Activated T-cell treated with anti-CD3 and anti-CD28 coated beads, Interleukin-2, amount 50 U/mL, for 24 hours (primary cell): ENCODE data around the gene PLEKHG7.
A peak's percentile ranks its signal among the peaks of the same experiment; 100 is the strongest.
"Not testable (repeated sequence)": the region's sequence is repeated elsewhere in the genome, so short reads cannot be mapped to it uniquely, and the experiment has no call there.

Experiments
- DNase-seq: peaks from one replicate; pipeline ENCODE4 v3.0.0-alpha.2; 2020
- H3K27ac Mint-ChIP-seq: 2 replicates; pipeline ENCODE4 v1.8.0; 2020; ENCODE audit warnings: mild to moderate bottlenecking, mixed read lengths
- H3K27me3 Mint-ChIP-seq: 2 replicates; pipeline ENCODE4 v1.8.0; 2020; ENCODE audit warnings: mixed read lengths
- H3K36me3 Mint-ChIP-seq: 2 replicates; pipeline ENCODE4 v1.8.0; 2020; ENCODE audit warnings: low read depth, mixed read lengths
- H3K4me1 Mint-ChIP-seq: 2 replicates; pipeline ENCODE4 v1.8.0; 2020; ENCODE audit warnings: low read depth, mixed read lengths
- H3K4me3 Mint-ChIP-seq: 2 replicates; pipeline ENCODE4 v1.8.0; 2020; ENCODE audit warnings: mild to moderate bottlenecking, moderate library complexity, mixed read lengths
- H3K9me3 Mint-ChIP-seq: 2 replicates; pipeline ENCODE4 v1.8.0; 2020; ENCODE audit warnings: mixed read lengths

Gene PLEKHG7

DNA sequence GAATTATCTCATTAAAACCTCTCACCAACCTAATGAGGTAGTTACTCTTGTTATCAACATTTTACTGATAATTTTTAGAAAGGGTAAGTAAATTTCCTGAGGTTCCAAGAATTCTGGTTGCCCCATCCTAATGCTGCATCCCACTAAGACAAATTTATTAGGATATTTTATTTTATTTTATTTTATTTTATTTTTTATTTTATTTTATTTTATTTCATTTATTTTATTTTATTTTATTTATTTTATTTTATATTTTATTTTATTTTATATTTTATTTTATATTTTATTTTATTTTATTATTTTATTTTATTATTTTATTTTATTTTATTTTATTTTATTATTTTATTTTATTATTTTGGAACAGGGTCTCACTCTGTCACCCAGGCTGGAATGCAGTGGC is 46.9 kb downstream of the PLEKHG7 start:
- H3K27ac Mint-ChIP-seq, DNase-seq, H3K4me3 Mint-ChIP-seq, H3K36me3 Mint-ChIP-seq, H3K27me3 Mint-ChIP-seq, H3K4me1 Mint-ChIP-seq, H3K9me3 Mint-ChIP-seq: not testable (repeated sequence)

DNA sequence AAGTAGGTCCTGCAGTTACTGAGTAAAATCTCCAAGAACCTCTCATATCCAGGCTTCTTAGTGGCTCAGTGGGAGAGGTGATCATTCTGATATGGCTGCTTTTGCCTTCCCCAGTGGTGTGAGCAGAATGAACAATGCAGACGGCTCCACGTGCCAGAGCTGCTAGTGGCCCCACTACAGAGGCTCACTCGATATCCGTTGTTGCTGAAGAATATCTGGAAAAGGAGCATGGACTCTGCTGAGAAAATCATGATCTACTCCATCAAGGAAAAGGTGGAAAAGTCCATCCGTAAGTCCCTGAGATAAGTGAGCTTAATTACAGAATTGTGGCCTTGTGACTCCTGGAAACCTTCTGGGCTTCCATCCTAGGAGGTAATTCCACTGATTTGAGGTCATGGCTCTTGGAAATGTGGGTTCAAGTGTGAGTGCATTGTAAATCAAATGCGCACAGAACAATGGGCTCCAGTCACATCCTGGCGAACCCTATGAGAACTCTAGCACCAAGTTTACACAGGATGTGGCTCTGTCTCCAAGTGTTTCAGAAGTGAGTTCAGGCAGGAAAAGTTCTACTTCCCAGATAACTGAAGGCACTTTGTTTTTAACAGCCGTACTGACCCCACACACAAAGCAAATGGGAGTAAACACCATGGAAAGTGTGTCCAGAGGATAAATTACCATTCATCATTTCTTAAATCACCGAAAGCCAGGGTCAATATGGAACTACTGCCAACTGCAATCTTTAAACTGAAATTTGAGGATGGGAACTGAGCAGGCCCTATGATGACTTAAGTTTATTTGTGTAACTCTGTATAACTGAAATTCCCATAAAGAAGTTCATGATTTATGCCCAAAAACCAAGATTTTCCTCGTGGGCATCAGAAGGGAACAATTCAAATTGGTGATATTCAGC is 51.4 kb downstream of the PLEKHG7 start:
- Mint-ChIP-seq H3K36me3 (no peaks in the 10 kb centered on the region), H3K27me3 (peaks cover 8% of the 10 kb centered on the region), H3K4me3 (no peak overlapping the region), H3K4me1 (peaks cover 2% of the 10 kb centered on the region), H3K9me3 (no peaks in the 10 kb centered on the region), H3K27ac (no peak overlapping the region)
- no peak for DNase-seq

DNA sequence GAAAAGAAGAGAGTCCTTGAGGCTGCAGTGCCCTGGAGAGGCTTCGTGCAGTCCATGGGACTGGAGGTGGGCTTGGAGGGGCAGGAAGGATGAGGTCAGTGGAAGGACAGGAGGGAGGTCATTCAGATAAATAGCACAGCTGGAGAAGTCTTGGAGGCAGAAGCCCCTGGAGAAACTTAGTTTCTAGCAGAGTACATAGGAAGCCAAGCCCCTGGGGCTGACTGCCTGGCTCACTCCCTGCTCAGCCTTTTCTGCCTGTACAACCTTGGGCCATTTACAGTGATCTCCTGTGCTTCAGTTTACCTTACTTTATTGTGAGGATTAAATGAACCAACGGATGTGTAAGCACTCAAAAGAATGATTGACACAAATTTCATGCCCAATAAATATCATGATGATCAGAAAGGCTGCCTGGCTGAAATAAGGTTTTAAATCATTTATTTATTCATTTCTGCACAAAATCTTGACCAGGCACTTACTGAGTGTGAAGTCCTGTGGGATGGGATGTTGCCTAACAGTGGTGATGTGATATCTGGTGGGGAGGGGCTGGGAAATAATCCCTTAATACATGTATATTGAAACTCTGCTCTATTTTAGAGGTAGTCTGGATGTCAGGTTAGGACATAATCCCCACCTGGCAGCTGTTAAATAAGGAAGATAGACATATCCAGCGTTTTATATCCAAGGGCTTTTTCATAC is 54.3 kb downstream of the PLEKHG7 start:
- Mint-ChIP-seq H3K4me1 (peaks cover 2% of the 10 kb centered on the region), H3K9me3 (no peaks in the 10 kb centered on the region), H3K27me3 (peaks cover 8% of the 10 kb centered on the region), H3K36me3 (no peaks in the 10 kb centered on the region), H3K4me3 (no peak overlapping the region), H3K27ac (no peak overlapping the region)
- DNase-seq: no peak

DNA sequence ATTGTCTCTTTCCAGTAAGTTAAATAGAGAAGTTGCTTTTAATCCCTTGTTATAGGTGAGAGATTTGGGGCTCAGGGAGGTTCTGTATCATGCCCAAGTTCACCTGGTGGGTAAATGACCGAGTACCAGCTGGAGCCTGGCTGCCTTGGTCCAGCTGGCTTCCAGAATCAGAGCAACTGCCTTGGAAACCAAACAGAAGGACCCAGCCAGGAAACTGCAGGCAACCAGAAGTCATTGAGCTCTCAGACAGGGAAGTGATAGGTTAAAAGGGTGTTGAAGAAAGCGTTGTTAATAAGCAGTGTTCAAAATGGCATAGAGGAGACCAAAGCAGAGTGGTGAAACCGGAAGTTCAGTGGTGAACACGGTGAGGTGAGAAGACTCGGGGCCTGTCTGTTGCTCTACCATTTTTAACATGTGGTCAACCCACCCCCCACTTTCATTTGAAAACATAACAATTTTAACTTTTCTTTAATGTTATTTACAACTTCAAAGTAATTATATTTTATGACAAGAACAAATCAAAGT is 54.9 kb downstream of the PLEKHG7 start:
- peaks cover 2% of the 10 kb centered on the region for H3K4me1 Mint-ChIP-seq
- no peak overlapping the region for H3K4me3 Mint-ChIP-seq
- no peaks in the 10 kb centered on the region for H3K36me3 Mint-ChIP-seq
- H3K27me3 Mint-ChIP-seq: peaks cover 13% of the 10 kb centered on the region
- no peak for DNase-seq
- H3K9me3 Mint-ChIP-seq: no peaks in the 10 kb centered on the region
- H3K27ac Mint-ChIP-seq: no peak overlapping the region

DNA sequence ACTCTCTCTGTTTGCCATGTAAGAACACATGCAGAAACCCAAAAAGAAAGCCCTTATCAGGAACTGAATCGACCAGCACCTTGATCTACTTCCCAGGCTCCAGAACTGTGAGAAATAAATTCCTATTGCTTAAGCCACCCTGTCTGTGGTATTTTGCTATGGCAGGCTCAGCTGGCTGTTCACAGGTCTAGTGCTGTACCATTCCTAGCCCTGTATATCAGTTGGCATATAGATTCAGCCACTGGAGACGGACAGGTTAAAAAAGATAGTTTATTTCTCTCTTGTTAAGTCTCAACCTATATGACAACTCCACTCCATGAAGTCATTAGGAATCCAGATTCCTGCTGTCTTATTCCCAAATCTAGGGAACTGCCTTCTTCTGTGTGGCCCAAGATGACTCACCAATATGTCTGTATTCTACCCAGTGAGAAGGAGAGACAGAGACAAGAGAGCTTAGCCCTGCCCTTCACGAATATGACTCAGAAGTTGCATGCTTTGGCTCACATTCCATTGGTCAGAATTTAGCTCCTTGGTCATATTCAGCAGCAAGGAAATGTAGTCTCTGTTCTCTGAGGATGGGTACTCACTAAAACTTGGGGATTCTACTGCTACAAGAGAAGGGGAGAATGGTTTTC is 57.0 kb downstream of the PLEKHG7 start:
- H3K9me3 Mint-ChIP-seq: no peaks in the 10 kb centered on the region
- no peak for DNase-seq
- H3K27ac Mint-ChIP-seq: no peak overlapping the region
- no peak overlapping the region for H3K4me3 Mint-ChIP-seq
- H3K36me3 Mint-ChIP-seq: no peaks in the 10 kb centered on the region
- H3K27me3 Mint-ChIP-seq: peaks cover 18% of the 10 kb centered on the region
- H3K4me1 Mint-ChIP-seq: peaks cover 2% of the 10 kb centered on the region

DNA sequence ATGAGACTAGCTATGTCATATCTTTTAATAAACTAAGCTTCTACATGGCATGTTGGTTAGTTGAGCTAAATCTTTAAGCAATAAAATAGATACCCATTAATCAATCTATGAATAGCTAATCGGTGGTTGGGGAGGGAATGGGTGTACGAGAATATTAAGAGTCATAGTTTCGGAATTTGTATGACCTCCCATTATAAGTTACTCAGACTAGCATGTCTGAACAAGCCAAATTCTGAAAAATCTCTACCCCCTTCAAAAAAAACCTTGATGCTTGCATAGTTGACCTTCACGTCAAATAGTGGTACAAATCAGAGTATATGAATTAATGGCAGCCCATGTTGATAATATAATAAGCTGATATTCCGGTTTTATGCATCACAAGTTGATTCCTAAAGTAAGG is 60.0 kb downstream of the PLEKHG7 start:
- no peak overlapping the region for H3K4me3 Mint-ChIP-seq

DNA sequence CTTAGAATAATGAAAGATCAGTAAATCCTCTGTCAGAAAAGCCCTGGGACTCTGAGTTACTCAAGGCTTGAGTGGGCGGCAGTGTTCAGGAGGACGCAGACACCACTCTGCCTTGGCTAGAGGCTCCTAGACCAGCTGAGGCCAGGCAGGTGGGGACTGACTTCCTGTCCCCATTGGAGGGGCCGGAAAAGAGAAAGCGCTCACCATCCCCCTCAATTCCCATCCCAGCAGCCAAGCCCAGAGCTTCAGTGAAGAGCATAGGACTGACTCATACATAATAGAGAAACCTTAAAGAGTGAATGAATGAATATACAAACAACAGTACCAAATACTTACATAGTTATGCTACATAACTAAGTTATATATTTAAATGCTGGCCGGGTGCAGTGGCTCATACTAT is 62.0 kb downstream of the PLEKHG7 start:
- Mint-ChIP-seq H3K27me3 (peaks cover 10% of the 10 kb centered on the region), H3K4me1 (peaks cover 11% of the 10 kb centered on the region), H3K9me3 (no peaks in the 10 kb centered on the region), H3K27ac (no peak overlapping the region), H3K36me3 (no peaks in the 10 kb centered on the region), H3K4me3 (no peak overlapping the region)
- no peak for DNase-seq

More for the DNA sequence above, 60.0 kb downstream of the PLEKHG7 start:
- H3K4me1 Mint-ChIP-seq: no peaks in the 10 kb centered on the region
- H3K36me3 Mint-ChIP-seq: no peaks in the 10 kb centered on the region
- no peak for DNase-seq
- no peak overlapping the region for H3K27ac Mint-ChIP-seq
- H3K27me3 Mint-ChIP-seq: peaks cover 18% of the 10 kb centered on the region
- H3K9me3 Mint-ChIP-seq: no peaks in the 10 kb centered on the region

DNA sequence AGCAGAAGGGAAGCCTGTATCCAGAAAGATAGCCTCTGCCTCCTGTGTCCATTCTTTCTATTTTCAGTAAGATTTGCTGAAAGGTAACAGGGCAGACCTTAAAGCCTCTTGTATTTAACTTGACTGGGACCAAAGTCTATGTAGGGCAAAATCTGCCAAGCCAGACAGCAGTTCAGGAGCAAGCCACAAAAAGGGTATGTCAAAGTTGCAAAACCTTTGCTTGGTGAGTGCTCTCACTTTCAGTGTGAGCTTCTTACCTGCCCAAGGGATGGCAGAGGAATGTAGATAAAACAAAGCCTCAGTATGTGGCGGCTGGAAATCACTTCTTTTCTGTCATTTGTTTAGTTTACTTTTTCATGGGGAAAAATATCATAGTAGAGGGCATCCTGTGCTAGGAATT is 63.1 kb downstream of the PLEKHG7 start:
- no peak overlapping the region for H3K27ac Mint-ChIP-seq
- H3K9me3 Mint-ChIP-seq: no peaks in the 10 kb centered on the region
- H3K36me3 Mint-ChIP-seq: peaks cover 2% of the 10 kb centered on the region
- no peak for DNase-seq
- H3K4me3 Mint-ChIP-seq: no peak overlapping the region
- H3K4me1 Mint-ChIP-seq: peaks cover 19% of the 10 kb centered on the region
- peaks cover 10% of the 10 kb centered on the region for H3K27me3 Mint-ChIP-seq

DNA sequence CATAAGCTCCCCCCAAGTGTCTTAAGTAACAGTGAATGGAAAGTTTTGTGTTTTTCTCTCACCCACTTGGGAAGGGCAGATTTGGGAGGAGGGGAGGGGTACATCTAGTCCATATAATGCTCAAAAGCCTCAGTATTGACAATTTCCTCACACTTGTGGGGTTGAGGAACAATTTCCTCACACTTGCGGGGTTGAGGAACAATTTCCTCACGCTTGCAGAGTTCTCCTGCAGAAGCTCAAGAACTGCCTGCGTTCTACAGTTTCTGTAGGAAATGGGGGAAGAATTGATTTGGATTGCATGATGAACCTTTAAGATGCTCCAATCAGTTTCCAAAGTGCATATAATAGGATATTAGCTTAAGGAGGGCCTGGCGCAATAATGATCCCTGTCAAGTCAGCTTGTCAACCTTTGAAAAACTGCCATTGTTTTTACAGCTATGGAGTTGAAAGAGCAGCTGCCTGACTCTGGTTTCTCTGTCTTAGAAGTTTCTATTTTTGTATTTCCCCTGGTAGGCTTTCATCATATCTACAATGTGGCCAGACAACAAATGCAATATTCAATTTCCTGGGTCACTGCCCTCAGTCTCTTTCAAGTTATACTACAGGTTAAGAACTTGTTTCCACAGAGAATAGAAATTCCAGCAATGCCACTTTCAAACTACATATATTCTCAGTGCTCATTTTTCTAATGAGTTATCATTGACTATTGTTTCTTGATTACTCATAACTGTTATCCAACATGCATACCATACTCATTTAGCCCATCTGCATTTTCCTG is 66.5 kb downstream of the PLEKHG7 start:
- no peak for DNase-seq
- no peaks in the 10 kb centered on the region for H3K9me3 Mint-ChIP-seq
- no peaks in the 10 kb centered on the region for H3K27me3 Mint-ChIP-seq
- H3K4me1 Mint-ChIP-seq: peaks cover 24% of the 10 kb centered on the region
- H3K36me3 Mint-ChIP-seq: peaks cover 5% of the 10 kb centered on the region
- peak overlapping the region; percentile 11 for H3K27ac Mint-ChIP-seq
- H3K4me3 Mint-ChIP-seq: no peak overlapping the region

DNA sequence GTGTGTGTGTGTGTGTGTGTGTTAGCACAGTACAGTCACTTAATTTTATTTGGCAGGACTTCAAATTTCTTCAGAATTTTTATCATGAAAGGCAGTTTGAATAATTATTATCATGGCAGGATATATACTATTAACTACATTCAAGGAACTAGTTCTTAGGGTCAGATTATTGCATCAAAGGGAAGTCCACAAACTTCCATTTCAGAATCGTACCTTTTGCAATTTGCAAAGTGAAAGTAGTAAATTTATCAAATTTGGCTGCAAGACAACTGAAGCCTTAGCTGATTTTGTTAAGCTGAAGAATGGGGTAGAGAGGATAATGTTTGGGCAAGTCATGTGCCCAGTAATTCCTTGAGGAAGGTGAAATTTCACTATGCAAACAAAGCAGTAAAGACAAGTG is 68.2 kb downstream of the PLEKHG7 start:
- no peaks in the 10 kb centered on the region for H3K27me3 Mint-ChIP-seq
- no peaks in the 10 kb centered on the region for H3K9me3 Mint-ChIP-seq
- H3K4me3 Mint-ChIP-seq: no peak overlapping the region
- peaks cover 27% of the 10 kb centered on the region for H3K4me1 Mint-ChIP-seq
- no peak for DNase-seq
- no peak overlapping the region for H3K27ac Mint-ChIP-seq
- peaks cover 8% of the 10 kb centered on the region for H3K36me3 Mint-ChIP-seq

DNA sequence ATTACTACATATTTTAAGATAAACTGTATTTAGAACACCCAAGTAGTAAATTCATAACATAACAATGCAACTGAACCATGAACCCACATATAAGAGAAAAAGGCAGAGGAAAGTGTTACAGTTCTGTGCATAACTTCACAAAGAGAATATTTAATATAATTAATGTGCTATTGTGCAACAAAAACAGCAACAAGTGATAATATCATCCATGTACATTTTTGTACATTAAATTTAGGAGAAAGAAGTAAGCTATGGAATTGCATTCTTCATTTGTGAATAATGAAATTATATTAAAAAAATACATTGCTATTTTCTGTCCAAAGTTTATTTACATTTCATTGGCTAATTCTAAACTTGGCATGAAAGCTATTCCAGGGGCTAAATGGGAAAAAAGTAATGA is 72.6 kb downstream of the PLEKHG7 start:
- no peaks in the 10 kb centered on the region for H3K9me3 Mint-ChIP-seq
- H3K27me3 Mint-ChIP-seq: no peaks in the 10 kb centered on the region
- peaks cover 40% of the 10 kb centered on the region for H3K36me3 Mint-ChIP-seq
- H3K4me3 Mint-ChIP-seq: no peak overlapping the region
- no peak overlapping the region for H3K27ac Mint-ChIP-seq
- DNase-seq: no peak
- H3K4me1 Mint-ChIP-seq: peaks cover 12% of the 10 kb centered on the region

DNA sequence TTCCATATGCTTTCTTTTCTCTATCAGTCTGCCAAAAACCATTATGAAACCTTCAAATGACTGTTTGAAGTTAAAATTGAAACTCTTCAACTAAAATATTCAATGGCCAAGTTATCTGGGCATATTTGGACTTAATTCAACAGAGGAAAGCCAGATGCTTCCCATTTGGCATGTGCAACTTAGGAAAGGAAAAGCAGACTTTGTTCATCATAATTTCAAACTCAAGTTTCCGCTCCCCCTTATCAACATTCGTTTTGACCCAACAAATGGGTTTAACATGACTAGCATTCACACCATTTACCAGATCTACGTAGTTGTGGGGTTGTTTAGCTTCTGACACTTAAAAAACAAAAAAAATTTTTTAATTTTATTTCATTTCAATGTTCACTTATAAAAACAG is 75.7 kb downstream of the PLEKHG7 start:
- no peak overlapping the region for H3K27ac Mint-ChIP-seq
- no peaks in the 10 kb centered on the region for H3K9me3 Mint-ChIP-seq
- DNase-seq: no peak
- no peaks in the 10 kb centered on the region for H3K27me3 Mint-ChIP-seq
- H3K4me3 Mint-ChIP-seq: no peak overlapping the region
- peaks cover 3% of the 10 kb centered on the region for H3K4me1 Mint-ChIP-seq
- H3K36me3 Mint-ChIP-seq: peaks cover 61% of the 10 kb centered on the region

DNA sequence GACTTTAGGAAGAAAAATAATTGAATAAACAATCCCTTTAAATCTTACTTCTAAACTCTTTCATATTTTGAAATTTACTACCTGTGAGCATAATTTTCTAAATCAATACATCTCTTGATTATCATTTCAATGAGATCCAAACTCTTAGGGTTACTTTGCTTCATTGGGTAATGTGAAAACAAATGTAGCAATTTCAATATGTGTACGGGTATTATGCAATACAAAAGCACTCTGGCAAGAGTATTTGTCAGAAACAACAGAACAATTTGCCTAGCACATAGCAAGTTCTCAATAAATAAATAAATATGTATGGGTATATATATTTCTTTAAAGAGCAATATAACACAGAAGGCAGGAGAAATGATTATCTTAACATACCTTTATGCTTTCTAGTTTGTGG is 77.1 kb downstream of the PLEKHG7 start:
- no peaks in the 10 kb centered on the region for H3K27me3 Mint-ChIP-seq
- no peak for DNase-seq
- H3K27ac Mint-ChIP-seq: no peak overlapping the region
- no peaks in the 10 kb centered on the region for H3K9me3 Mint-ChIP-seq
- peaks cover 2% of the 10 kb centered on the region for H3K4me1 Mint-ChIP-seq
- no peak overlapping the region for H3K4me3 Mint-ChIP-seq
- H3K36me3 Mint-ChIP-seq: peaks cover 70% of the 10 kb centered on the region

DNA sequence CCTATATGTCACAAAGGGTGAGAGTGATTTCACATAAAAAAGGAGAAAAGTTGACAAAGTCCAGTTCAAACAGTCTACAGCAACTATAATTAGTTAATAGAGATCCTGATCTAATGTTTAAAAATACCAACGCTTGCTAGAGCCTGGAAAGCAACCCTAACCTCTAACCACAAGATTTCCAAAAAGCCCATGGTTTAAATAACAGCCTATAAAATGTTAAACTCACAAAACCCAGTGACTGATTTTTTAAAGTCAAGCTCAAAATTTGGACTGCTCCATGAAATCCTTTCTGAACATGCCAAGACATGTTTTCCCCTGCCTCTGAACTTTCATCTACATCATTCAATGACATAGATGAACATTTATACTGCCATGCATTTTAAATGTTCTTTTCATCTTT is 81.6 kb downstream of the PLEKHG7 start:
- H3K27ac Mint-ChIP-seq: no peak overlapping the region
- peaks cover 50% of the 10 kb centered on the region for H3K36me3 Mint-ChIP-seq
- H3K9me3 Mint-ChIP-seq: no peaks in the 10 kb centered on the region
- no peak overlapping the region for H3K4me3 Mint-ChIP-seq
- DNase-seq: no peak
- H3K4me1 Mint-ChIP-seq: peaks cover 2% of the 10 kb centered on the region
- H3K27me3 Mint-ChIP-seq: no peaks in the 10 kb centered on the region
